ENCODE results near the gene TAX1BP3.

GRCh38 chr17:3641014-3641413 is 27.4 kb downstream of the TAX1BP3 start:
- TF ChIP-seq CTCF (conservative IDR thresholded peaks at IDR 0.05 in 1 of 2, IDR thresholded peaks at IDR 0.05 in 1 of 2; ENCODE audit: low read depth in 1 of 2, low read length in 2 of 2) (no peak), EZH2 (IDR thresholded peaks at IDR 0.05; ENCODE audit: low read length, missing control alignments) (no peak)
